ENCODE measurements around the gene BTG2.

- TF ChIP-seq CTCF (IDR thresholded peaks at IDR 0.05 in 2 of 3, conservative IDR thresholded peaks at IDR 0.05 in 1 of 3; ENCODE audit: borderline replicate concordance in 1 of 3, insufficient read depth in 1 of 3, low read depth in 2 of 3, low read length in 2 of 3), result no peak
- no peak for TF ChIP-seq EZH2 (IDR thresholded peaks at IDR 0.05)
- no peak for TF ChIP-seq POLR2AphosphoS5 (IDR thresholded peaks at IDR 0.05; ENCODE audit: low read depth, low read length)
Observed at GRCh38 chr1:203278885-203279406, 26.4 kb upstream of the BTG2 start.
